Hematopoietic multipotent progenitor cell treated with erythropoietin and hydrocortisone succinate and interleukin-3 and kit ligand, for 4 days (in vitro differentiated cells): ENCODE results near the gene STK25.
A peak's percentile ranks its signal among the peaks of the same experiment; 100 is the strongest.

Source experiments
- DNase-seq: peaks from one replicate; pipeline ENCODE4 v3.0.0-alpha.2; 2015

The STK25 gene

DNA sequence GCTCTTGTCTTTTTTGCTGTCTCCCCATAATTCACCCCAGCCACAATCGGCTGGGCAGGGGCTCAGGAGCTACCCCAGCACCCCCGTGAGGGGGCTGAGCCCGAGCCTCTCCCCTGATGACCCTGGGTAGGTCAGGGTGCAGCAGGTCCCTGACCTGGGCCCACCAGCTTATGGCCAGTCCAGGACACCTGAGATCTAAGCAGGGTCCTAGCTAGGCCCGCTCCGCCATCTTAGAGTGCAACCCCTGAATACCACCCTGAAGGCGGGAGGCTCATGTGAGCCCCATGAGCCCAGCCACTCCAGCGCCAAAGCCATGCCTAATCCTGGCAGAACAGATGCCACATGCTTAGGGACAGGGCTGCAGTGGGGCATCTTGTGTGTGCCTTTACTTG is 16.2 kb downstream of the STK25 start:
- no peak for DNase-seq

DNA sequence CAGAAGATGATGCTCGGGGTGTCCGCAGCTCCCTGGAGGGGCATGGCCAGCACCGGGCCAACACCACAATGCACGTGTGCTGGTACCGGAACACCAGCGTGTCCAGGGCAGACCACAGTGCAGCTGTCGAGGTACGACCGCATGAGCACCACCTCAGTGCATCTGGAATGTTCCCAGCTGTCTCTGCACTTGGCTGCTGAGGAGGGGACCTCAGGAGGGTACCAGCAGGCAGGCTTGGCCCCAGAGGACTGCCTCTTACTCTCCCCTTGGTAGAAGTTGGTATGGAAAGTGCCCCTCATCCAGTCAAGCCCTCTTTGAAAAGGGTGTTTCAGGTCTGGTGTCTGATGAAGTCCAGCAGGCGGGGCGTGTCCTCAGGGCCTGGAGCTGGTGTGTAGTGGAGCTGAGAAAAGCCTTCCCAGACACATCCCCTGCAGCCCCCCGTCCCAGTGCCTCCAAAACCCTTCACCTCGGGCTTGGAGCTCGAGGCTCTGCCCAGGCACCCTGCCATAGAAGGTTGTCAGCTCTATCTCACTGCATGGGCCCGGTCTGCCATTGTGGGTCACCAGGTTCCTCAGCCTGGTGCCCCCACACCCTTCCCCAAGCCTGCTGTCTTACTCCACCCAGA is 16.7 kb downstream of the STK25 start:
- no peak for DNase-seq

DNA sequence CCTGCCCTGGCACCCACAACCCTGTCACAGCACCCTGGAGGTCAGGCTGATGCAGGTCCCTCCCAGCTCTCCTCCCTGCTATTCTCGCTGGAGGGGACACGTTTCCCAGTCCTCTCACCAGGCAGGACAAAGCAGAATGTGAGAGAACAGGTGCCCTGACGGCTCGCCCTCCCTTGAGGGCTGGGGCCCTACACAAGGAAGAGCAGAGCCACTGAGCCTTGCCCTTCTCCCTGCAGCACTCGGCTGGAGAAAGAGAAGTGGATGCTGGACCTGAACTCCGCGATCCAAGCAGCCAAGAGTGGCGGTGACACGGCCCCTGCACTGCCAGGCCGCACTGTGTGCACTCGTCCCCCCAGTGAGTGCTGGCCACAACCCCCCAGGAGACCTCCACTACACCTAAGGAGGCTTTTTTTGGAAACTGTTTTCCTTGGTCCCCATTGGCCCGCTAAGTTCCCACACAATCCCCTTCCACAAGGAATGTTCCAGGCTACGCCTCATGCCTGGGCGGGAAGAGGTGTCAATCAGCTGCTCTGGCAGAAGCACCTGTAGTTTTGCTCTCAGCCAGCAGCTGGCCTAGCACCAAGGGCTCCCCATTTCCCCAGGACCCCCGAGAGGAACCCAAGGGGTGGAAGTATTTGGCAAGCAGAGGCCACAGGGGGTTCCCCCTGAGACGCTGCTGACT is 17.4 kb downstream of the STK25 start:
- no peak for DNase-seq

DNA sequence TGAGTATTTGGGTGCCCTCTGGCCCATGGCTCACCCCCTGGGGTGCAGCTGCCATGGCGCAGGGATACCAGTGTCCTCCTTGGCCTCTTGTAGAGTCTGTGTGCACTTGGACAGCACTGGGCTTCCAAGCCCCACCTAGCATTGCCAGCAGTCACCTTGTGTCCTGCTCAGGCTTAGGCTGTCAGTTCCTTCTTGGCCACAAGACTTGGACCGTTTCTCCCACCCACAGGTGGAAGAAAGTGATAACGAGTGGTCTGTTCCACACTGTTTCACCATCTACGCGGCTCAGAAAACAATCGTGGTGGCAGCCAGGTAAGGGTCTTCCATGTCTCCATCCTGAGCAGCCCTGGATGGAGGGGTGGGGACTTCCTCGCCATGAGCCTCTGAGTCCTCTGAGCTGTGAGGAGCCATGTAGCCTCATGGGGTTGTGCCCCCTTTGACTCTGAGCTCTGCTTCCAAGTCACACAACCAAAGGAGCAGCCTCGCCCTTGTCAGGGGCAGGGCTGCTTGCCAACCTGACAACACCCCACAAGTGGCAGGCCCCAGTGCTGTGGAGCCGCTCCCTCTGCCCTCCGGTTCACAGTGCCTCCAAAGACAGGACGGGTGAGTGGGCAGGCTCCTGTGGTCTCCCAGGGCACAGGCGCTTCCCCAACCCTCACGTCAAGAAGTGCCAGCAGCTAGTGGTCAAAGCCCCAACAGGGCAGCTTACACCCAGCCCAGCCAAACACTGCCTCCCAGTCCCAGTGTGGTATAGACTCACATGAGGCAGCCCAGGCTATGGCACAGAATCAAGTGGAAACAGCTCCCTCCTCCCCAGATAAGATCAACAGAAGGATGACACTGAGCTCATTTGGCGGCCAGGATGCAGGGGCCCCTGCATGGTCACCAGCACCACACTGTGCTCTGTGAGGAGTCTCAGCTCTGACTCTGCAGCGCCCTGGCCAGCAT is 18.4 kb downstream of the STK25 start:
- peak; percentile 83 for DNase-seq

DNA sequence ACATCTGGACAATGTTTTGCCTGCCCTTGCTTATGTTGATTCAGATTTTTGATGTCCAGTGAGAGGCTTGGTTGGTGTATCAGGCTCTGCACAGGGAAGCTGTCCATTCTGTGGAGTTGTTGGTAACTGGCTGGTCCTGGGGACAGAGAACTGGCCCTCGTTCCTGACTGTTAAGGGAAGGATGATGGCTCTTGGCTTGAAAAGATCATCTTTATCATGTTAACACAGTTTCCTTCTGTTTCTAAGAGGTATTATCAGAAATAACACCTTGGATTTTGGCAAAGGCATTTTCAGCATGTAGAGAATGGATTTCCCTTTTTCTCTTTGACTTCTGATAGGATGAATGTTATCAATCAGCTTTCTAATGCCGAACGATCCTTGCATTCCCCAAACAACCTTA is 19.3 kb downstream of the STK25 start:
- peak; percentile 61 for DNase-seq

DNA sequence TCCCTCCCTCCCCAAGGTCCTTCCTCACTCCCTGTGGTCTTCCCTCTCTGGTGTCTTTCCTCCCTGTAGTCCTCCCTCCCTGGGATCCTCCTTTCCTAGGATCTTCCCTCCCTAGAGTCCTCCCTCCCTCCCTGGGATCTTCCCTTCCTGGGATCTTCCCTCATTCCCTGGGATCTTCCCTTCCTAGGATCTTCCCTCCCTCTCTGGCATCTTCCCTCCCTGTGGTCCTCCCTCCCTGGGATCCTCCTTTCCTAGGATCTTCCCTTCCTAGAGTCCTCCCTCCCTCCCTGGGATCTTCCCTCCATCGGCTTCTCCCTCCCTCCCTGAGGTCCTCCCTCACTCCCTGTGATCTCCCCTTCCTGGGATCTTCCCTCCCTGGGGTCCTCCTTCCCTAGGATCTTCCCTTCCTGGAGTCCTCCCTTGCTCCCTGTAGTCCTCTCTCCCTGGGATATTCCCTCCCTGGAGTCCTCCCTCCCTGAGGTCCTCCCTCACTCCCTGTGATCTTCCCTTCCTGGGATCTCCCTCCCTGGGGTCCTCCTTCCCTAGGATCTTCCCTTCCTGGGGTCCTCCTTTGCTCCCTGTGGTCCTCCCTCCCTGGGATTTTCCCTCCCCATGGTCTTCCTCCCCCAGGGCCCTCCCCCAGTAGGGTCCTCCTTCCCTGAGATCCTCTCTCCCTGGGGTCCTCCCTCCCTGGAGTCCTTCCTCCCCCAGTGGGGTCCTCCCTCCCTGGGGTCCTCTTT is 23.0 kb downstream of the STK25 start:
- no peak for DNase-seq

DNA sequence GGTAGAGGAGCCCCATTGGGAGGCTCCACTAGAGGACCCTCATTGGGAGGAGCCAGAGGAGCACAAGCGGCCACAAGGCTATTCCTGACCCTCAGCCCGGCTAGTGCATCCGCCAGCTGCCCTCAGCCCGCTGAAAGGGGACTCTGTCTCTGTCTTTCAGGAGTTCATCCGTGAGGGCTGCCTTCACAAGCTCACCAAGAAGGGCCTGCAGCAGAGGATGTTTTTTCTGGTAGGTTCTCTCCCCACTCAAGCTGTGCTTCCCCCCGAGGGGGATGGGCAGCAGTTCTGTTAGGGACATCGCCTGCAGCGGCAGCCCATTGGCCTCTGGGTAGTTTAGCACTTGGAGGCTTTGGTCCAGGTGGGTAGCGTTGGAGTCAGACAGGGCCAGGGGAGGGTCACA is 25.1 kb downstream of the STK25 start:
- no peak for DNase-seq

DNA sequence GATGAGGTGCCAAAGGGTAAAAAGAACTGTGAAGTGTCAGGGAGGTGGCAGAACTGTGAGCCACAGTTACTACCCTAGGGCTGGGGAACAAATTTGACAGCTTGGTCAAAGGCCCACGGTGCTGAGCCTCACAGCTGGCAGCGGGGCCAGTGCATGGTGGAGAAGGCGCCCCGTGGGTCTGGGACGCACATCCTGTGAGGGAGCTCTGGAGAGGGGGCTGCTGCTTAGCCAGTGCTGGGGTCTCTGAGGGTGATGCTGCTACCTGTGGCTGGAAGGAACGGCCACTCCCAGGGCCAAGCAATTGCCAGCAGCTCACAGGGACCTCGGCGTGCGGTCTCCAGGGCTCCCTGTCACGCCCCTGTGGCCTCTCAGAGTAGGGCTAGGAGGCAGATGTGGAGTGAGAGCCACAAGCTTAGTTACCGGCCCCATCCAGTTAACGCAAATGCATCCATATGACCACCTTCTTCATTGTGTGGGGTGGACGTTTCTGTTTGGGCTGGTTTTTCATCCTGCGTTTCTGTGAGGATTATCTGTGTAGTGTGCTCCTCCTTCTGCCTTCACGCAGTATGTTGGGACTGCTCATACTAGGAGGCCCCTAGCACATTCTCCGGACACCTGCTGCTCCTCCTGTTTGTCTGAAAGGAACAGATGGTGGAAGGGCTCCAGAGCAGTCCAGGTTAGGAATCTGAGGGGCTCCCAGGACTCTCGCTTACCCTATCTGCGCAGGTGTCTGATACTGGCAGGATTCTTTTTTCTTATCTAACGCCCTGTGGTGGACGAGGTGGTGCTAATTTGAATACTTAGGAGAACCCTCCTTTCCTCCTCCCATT is 26.0 kb downstream of the STK25 start:
- DNase-seq, result no peak

DNA sequence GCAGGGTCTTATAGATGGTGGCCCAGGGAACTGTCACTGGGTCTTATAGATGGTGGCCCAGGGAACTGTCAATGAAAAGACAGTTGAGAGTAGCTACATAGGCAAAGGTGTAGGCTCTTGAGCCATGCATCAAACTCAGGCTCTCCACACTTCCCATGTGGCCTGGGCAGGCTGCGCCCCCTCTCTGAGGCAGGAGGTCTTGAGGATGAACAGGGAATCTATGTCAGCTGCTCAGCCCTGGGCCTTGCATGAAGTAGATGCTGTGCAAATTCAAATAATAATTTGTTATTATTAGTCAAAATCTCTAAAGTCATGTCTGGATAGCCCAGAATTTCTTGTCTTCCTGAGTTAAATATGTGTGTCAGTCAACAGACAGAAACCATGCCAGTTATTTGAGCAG is 26.7 kb downstream of the STK25 start:
- DNase-seq, result no peak

DNA sequence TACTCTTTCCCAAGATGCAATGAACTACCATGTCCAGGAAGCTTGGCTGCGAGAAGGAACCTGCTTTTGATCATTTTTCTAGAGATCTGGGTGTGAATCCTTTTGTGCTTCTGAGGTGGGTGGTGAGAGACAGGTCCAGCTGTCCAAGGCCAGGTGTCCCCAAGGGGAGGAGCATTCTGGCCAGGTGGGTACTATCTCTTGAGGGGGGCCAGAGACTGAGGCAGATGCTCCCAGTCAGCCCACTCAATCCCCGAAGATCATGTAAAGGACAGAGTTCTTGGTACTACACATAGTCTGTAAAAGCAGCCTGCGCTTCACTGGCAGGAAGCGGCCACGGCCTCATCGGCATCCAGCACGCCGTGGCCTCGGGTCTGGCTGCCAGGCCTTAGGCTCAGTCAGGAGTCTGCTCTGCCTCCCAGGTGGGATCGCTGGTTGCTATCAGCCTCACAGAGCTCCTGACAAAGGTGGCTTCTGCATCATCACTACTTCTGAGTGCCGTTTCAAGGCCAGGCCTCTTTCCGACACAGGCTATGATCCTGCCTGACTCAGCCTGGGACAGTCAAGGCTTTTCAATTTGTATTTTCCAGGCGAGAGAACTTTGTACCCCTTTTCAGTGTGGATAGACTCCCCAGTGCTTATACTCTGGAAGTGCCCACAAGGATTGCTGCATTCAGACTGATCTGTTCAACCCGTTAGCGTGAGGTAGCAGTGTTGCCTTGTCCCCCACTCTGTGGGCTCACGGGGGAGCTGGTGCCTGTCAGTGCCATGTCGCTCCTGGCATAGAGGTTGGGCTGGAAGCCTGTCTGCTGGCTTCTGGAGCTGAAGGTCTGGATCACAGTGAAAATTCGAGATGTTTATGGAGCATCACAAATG is 29.1 kb downstream of the STK25 start:
- DNase-seq, result no peak

DNA sequence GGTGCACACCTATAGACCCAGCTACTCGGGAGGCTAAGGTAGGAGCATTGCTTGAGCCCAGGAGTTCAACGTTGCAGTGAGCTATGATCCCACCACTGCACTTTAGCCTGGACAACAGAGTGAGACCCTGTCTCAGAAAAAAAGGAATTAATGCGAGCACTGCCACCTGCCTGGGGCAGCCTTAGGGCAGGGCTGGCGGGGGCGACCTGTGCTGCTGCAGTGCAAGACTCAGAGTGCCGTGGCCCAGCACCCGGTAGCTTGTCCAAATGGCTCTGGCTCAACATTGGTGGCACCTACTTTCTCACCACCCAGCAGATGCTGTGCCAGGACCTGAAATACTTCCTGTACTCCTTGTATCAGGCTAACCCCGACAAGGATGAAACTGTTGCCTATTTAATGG is 30.2 kb downstream of the STK25 start:
- DNase-seq, result no peak

DNA sequence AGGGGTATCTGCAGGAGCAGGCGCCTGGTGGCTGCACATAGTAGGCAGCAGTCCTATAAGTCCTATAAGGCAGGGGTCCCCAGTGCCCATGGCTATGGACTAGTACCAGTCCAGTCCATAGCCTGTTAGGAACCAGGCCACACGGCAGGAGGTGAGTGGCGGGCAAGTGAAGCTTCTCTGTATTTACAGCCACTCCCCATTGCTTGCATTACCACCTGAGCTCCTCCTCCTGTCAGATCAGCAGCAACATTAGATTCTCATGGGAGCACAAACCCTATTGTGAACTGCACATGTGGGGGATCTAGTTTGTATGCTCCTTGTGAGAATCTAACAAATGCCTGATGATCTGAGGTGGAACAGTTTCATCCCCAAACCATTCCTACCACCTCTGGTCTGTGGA is 33.1 kb downstream of the STK25 start:
- DNase-seq, result no peak

DNA sequence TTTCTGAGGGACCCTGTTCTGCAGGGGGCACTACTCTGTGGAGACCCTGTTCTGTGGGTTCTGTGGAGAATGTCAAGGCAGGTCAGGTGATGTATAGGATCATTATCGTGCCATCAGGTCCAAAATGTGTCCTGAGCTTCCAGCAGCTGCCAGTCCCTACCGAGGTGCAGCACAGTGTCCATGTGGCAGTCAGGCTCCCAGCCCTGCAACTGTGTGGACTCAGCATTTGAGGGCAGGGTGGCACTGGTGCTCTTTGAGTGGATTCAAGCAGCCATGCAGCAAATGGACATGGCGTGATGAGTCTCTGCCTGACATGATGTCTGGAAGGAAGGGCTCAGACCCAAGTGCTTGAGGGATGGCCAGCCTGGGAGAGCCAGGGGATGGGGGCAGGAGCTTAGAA is 35.0 kb downstream of the STK25 start:
- no peak for DNase-seq

DNA sequence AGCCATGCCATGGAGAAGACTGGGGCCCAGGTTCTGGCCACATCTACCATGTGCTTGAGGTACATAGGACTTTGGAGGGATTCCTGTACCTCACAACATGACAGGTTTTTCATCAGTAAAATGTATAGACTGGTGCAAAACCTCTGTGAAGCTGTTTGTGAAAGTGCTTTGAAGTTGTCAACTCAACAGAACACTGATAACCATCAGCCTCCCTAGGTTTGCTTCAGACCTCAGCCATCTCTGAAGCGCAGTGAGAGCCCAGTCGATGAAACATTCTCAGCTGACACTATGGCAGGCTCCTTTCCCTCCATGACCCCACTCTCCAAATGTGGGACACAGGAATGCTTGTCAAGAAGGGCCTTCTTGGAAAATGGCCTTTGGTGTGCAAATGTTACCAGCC is 38.6 kb downstream of the STK25 start:
- no peak for DNase-seq

DNA sequence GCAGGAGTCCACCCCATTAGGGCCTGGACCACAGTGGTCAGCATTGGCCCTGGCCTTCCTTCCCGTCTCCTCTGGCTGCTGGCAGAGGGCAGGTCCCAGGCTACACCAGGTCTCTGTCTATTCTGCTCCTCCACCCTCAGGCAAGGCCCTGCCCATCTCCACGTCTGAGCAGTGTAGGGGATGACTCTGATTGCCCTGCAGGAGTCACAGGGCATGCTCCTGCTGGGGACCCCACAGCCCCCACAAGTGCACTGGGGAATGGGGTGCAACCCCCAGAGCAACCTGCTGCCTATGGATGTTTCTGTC is 40.0 kb downstream of the STK25 start:
- DNase-seq, result no peak

DNA sequence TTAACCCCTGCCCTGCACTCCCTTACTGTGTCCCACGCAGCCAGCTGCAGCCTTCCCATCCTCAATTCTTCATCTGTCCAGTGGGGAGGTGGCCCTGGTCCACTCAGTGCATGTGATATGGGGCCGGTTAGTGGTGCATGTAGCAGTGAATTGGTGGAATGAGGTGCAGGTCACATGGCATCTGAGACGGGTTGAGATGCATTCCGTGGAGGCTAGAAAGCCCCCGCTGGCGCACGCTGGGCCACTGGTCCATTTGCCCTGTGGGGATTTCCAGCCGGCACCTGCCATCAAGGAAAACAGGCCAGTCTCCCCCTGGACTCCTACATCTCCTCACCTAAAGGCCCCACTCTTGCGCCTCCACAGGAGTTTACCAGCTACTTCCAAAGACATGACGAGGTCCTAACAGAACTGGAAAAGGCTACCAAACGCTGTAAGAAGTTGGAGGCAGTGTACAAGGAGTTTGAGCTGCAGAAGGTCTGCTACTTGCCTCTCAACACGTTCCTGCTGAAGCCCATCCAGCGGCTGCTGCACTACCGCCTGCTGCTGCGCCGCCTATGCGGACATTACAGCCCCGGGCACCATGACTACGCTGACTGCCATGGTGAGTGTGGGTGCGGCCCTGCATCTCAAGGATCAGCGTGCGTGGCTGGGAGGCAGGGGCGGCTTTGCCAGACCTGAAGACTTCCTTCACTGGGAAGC is 40.5 kb downstream of the STK25 start:
- DNase-seq, result no peak

DNA sequence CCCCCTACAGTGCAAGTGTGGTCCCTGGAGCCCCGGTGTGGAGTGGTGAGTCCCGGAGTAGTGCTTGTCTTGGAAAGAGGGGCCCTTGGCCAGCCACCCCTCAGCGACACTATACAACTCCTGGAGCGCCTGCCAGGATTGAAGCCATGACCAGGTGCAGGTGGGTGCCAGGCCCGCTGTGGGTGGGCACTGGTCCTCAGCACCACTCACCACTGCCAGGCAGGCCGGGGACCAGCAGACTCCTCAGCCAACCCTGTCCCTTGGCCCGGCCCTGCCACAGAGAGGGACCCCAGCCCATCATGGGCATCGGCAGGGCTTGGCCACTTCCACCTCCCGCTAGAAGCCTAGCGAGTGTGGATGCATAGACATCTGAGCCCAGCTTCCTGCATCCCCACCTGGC is 42.2 kb downstream of the STK25 start:
- no peak for DNase-seq

DNA sequence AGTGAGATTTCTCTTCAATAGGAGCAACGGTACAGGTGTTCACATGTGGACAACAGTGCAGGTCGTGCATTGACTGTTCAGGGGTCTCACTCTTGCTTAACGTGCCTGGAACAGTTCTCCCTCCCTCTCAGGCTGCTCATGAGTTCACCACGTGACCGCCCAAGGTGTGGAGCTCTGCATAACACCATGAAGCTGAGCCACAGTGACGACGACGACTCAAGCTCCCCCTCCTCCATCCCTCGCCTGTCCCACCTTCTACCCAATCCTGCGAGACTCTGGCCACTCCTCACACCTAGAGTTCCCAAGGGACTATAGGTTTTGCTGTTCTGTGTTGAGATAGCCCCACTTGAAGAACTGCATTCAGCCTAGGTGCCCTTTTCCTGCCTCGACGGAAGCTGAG is 42.8 kb downstream of the STK25 start:
- no peak for DNase-seq

DNA sequence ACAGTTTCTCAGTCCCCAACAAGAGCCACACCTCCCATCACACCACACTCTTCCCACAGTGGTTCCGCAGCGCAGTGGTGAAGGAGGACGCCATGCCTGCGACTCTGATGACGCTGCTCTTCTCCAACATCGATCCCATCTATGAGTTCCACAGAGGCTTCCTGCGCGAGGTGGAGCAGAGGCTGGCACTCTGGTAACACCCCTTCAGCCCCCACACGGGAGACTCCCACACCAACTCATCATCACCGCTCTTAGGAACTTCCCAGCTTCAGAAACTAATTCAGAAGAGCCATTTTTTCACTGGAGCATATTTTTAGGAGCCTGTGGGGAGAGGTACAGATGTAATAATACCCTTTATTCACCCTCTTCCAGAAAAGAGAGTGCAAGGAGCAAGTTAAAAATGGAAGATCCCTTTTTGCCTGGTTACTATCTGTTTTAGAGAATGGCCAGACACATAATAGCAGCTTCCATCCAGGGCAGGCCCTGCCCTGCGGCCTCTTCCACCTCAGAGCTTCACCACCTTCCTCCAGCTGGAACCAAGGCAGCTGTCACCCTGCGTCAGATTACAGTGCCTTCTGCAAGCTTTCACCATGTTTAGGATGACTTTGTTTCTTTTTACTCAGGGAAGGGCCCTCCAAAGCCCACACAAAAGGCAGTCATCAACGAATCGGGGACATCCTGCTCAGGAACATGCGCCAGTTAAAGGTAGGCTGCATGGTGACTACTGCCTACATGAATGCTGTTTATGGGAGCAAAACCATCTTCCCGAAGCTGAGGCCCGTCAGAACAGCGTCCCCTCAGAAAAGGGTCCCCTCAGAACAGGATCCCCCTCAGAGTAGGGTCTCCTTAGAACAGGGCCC is 44.9 kb downstream of the STK25 start:
- DNase-seq, result no peak
